Glutamatergic neuron (in vitro differentiated cells): ENCODE results near the gene ASPSCR1. TPM values are rescaled to one million over a fixed set of nuclear protein-coding genes. Genes with fewer than 3 reads are reported as not detected.

Source experiments
- DNase-seq: peaks from one replicate; pipeline ENCODE4 v3.0.0; 2022
- H3K27ac Mint-ChIP-seq: one replicate; pipeline ENCODE4 v1.8.0; 2020; ENCODE audit warnings: mild to moderate bottlenecking, mixed read lengths, inconsistent platforms; ENCODE audit not compliant: unreplicated experiment
- H3K27me3 Mint-ChIP-seq: one replicate; pipeline ENCODE4 v1.8.0; 2020; ENCODE audit warnings: mild to moderate bottlenecking, moderate library complexity, mixed read lengths, inconsistent platforms; ENCODE audit not compliant: unreplicated experiment
- H3K36me3 Mint-ChIP-seq: one replicate; pipeline ENCODE4 v1.8.0; 2020; ENCODE audit warnings: mild to moderate bottlenecking, mixed read lengths, inconsistent platforms; ENCODE audit not compliant: unreplicated experiment
- H3K4me1 Mint-ChIP-seq: one replicate; pipeline ENCODE4 v1.8.0; 2020; ENCODE audit warnings: mild to moderate bottlenecking, low read depth, mixed read lengths, inconsistent platforms; ENCODE audit not compliant: unreplicated experiment
- H3K4me3 Mint-ChIP-seq: one replicate; pipeline ENCODE4 v1.8.0; 2020; ENCODE audit warnings: mild to moderate bottlenecking, mixed read lengths, inconsistent platforms; ENCODE audit not compliant: unreplicated experiment
- H3K9me3 Mint-ChIP-seq: one replicate; pipeline ENCODE4 v1.8.0; 2020; ENCODE audit warnings: mild to moderate bottlenecking, moderate library complexity, mixed read lengths, inconsistent platforms; ENCODE audit not compliant: unreplicated experiment
- CTCF ChIP-seq: fragments of 200-600 bp; sonication (generic); IDR thresholded peaks from one replicate; pipeline ENCODE4 v1.5.0; 2021; ENCODE audit not compliant: partially characterized antibody, unreplicated experiment
- total RNA-seq: library from RNA; stranded (reverse); fragmentation: NEBNext Ultra II Directional; extraction: Animal tissue kit (Norgen Biotek cat#: 25700); gene quantifications from one replicate; pipeline ENCODE4 v1.2.1, GENCODE V29; 2021; ENCODE audit not compliant: unreplicated experiment

Gene ASPSCR1
- total RNA-seq, 1 donor from 2014 or later: 51.7 TPM

GRCh38 chr17:82010575-82011525 is 33.4 kb downstream of the ASPSCR1 start:
- Mint-ChIP-seq H3K9me3 (peaks cover 5% of the 10 kb centered on the region), H3K36me3 (no peaks in the 10 kb centered on the region)

GRCh38 chr17:82011617-82012187 is 34.3 kb downstream of the ASPSCR1 start:
- Mint-ChIP-seq H3K36me3 (no peaks in the 10 kb centered on the region), H3K4me3 (no peak overlapping the region), H3K27ac (no peak overlapping the region), H3K27me3 (no peaks in the 10 kb centered on the region), H3K9me3 (no peaks in the 10 kb centered on the region), H3K4me1 (no peaks in the 10 kb centered on the region)
- TF ChIP-seq CTCF: no peak
- no peak for DNase-seq

More at GRCh38 chr17:82010575-82011525, 33.4 kb downstream of the ASPSCR1 start:
- H3K27ac Mint-ChIP-seq: no peak overlapping the region
- no peak for TF ChIP-seq CTCF
- DNase-seq: no peak
- H3K4me3 Mint-ChIP-seq: no peak overlapping the region
- H3K4me1 Mint-ChIP-seq: peaks cover 8% of the 10 kb centered on the region
- H3K27me3 Mint-ChIP-seq: peaks cover 5% of the 10 kb centered on the region

- TF ChIP-seq CTCF: no peak
- H3K4me1 Mint-ChIP-seq: no peaks in the 10 kb centered on the region
- H3K9me3 Mint-ChIP-seq: no peaks in the 10 kb centered on the region
- no peak for DNase-seq
- no peak overlapping the region for H3K27ac Mint-ChIP-seq
- H3K27me3 Mint-ChIP-seq: no peaks in the 10 kb centered on the region
- no peaks in the 10 kb centered on the region for H3K36me3 Mint-ChIP-seq
- H3K4me3 Mint-ChIP-seq: no peak overlapping the region
Observed at GRCh38 chr17:82012261-82012639, 34.8 kb downstream of the ASPSCR1 start.

GRCh38 chr17:82012640-82013295 is 35.3 kb downstream of the ASPSCR1 start:
- no peaks in the 10 kb centered on the region for H3K9me3 Mint-ChIP-seq
- H3K27me3 Mint-ChIP-seq: no peaks in the 10 kb centered on the region
- H3K4me1 Mint-ChIP-seq: no peaks in the 10 kb centered on the region
- no peak overlapping the region for H3K4me3 Mint-ChIP-seq
- no peak for TF ChIP-seq CTCF
- no peak for DNase-seq
- no peaks in the 10 kb centered on the region for H3K36me3 Mint-ChIP-seq
- H3K27ac Mint-ChIP-seq: no peak overlapping the region

GRCh38 chr17:82013341-82013740 is 35.9 kb downstream of the ASPSCR1 start:
- Mint-ChIP-seq H3K4me3 (no peak overlapping the region), H3K36me3 (no peaks in the 10 kb centered on the region), H3K27ac (no peak overlapping the region), H3K27me3 (no peaks in the 10 kb centered on the region), H3K4me1 (no peaks in the 10 kb centered on the region), H3K9me3 (no peaks in the 10 kb centered on the region)
- no peak for DNase-seq
- no peak for TF ChIP-seq CTCF
